Measurements from ENCODE around the gene ACACB. TPM values are rescaled to one million over a fixed set of nuclear protein-coding genes. Genes with fewer than 3 reads are reported as not detected.

ACACB gene
- total and polyA plus RNA-seq, 11 donors = 29.9 to 176 (median 119) TPM

DNA sequence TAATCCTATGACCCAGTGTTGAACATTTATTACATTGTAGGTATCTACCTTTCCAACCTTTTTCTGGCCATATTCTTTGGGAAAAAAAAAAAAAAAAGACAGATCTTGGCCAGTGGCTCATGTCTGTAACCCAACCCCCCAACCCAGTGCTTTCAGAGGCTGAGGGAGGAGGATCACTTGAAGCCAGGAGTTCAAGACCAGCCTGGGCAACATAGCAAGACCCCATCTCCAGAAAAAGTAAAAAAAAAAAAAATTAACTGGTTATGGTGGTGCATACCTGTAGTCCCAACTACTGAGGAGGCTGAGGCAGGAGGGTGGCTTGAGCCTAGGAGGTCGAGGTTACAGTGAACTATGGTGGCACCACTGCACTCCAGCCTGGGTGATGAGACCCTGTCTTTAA is 58.1 kb downstream of the ACACB start:
- H3K27me3 ChIP-seq = no peaks in the 10 kb centered on the region
- H3K4me1 ChIP-seq = no peaks in the 10 kb centered on the region
- no peak overlapping the region for H3K4me3 ChIP-seq
- peaks cover 6 to 100% (median 92%) of the 10 kb centered on the region in 9 donors for H3K36me3 ChIP-seq
- H3K27ac ChIP-seq = no peak overlapping the region
- no peak for TF ChIP-seq POLR2A (IDR thresholded peaks at IDR 0.05)
- TF ChIP-seq, protein P1, sequence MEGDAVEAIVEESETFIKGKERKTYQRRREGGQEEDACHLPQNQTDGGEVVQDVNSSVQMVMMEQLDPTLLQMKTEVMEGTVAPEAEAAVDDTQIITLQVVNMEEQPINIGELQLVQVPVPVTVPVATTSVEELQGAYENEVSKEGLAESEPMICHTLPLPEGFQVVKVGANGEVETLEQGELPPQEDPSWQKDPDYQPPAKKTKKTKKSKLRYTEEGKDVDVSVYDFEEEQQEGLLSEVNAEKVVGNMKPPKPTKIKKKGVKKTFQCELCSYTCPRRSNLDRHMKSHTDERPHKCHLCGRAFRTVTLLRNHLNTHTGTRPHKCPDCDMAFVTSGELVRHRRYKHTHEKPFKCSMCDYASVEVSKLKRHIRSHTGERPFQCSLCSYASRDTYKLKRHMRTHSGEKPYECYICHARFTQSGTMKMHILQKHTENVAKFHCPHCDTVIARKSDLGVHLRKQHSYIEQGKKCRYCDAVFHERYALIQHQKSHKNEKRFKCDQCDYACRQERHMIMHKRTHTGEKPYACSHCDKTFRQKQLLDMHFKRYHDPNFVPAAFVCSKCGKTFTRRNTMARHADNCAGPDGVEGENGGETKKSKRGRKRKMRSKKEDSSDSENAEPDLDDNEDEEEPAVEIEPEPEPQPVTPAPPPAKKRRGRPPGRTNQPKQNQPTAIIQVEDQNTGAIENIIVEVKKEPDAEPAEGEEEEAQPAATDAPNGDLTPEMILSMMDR (IDR thresholded peaks at IDR 0.05) = no peak
- intact Hi-C loops (cut with DNase I) = loop anchor here in 1 of 10 donors (5.0 kb wide), 1 partner anchor 48 kb away; no protein-coding TSS in a partner anchor
- ATAC-seq (no peak), DNase-seq (no peak)
- WGBS, 4 donors = 91 to 100% (median 95%) methylated on average over 1 of the region's 1 CpG
- peaks cover 0 to 14% (median 0%) of the 10 kb centered on the region in 12 donors for H3K9me3 ChIP-seq

GRCh38 chr12:109178532-109178931 is 62.1 kb downstream of the ACACB start:
- peaks cover 7 to 100% (median 88%) of the 10 kb centered on the region in 9 donors for H3K36me3 ChIP-seq
- H3K27ac ChIP-seq = no peak overlapping the region
- no peaks in the 10 kb centered on the region for H3K27me3 ChIP-seq
- DNase-seq (no peak), ATAC-seq (no peak)
- TF ChIP-seq POLR2A (IDR thresholded peaks at IDR 0.05) = no peak
- TF ChIP-seq, protein P1 (IDR thresholded peaks at IDR 0.05) = no peak
- no peak overlapping the region for H3K4me3 ChIP-seq
- WGBS, 4 donors = 77 to 85% (median 82%) methylated on average over 6 of the region's 6 CpGs
- H3K9me3 ChIP-seq = peaks cover 0 to 9% (median 0%) of the 10 kb centered on the region in 12 donors
- no peaks in the 10 kb centered on the region for H3K4me1 ChIP-seq
- intact Hi-C loops (cut with DNase I) = no loop called here

DNA sequence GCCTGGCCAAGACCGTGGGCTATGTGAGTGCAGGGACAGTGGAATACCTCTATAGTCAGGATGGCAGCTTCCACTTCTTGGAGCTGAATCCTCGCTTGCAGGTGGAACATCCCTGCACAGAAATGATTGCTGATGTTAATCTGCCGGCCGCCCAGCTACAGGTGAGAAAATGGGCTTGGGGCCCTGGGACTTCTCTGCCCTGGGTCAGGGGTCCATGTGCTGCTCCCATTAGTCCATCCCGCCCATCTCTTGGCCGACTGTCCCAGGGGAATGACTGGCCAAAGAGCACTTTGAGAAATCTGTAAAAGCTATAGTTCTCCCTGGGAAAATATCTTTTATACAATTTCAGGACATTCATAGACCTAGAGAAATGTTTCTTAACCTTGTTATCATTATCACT is 63.5 kb downstream of the ACACB start:
- Histone ChIP-seq H3K27ac (no peak overlapping the region), H3K4me1 (no peaks in the 10 kb centered on the region), H3K36me3 (peaks cover 6 to 100% (median 91%) of the 10 kb centered on the region in 9 donors), H3K4me3 (no peak overlapping the region), H3K27me3 (no peaks in the 10 kb centered on the region), H3K9me3 (no peaks in the 10 kb centered on the region)
- WGBS, 4 donors = 83 to 100% (median 90%) methylated on average over 5 to 6 of the region's 6 CpGs
- no peak for DNase-seq
- intact Hi-C loops (cut with DNase I) = loop anchor here in 1 of 10 donors (10.0 kb wide), 1 partner anchor 55 kb away; no protein-coding TSS in a partner anchor
- TF ChIP-seq, protein P1 (IDR thresholded peaks at IDR 0.05) = no peak
- no peak for TF ChIP-seq POLR2A (IDR thresholded peaks at IDR 0.05)
- no peak for ATAC-seq

GRCh38 chr12:109182041-109182839 is 65.9 kb downstream of the ACACB start:
- Histone ChIP-seq H3K4me3 (no peak overlapping the region), H3K9me3 (no peaks in the 10 kb centered on the region), H3K27me3 (no peaks in the 10 kb centered on the region), H3K36me3 (peaks cover 6 to 100% (median 95%) of the 10 kb centered on the region in 9 donors), H3K4me1 (no peaks in the 10 kb centered on the region), H3K27ac (peak overlapping the region in 1 of 12 donors; percentile 14)
- 91 to 96% (median 94%) methylated on average over 7 of the region's 7 CpGs for WGBS, 4 donors
- intact Hi-C loops (cut with DNase I) = loop anchor here in 1 of 10 donors (10.0 kb wide), 1 partner anchor 53 kb away; no protein-coding TSS in a partner anchor
- DNase-seq (no peak), ATAC-seq (no peak)
- no peak for TF ChIP-seq POLR2A (IDR thresholded peaks at IDR 0.05)
- TF ChIP-seq, protein P1 (IDR thresholded peaks at IDR 0.05) = no peak

Measured in heart left ventricle (tissue), 16 donors.